Gastroesophageal sphincter (tissue), 4 donors: ENCODE measurements around the gene LDLRAD2. TPM values are rescaled to one million over a fixed set of nuclear protein-coding genes. Genes with fewer than 3 reads are reported as not detected.
A peak's percentile ranks its signal among the peaks of the same experiment; 100 is the strongest.

Source experiments
- ATAC-seq: fragments of 150-250 bp; one replicate; pipeline ENCODE4 v1.9.1; 2016; ENCODE audit warnings: mild to moderate bottlenecking, moderate library complexity
- H3K27ac ChIP-seq, 4 donors: fragments of 200-600 bp; sonication (generic) in 3 of 4; 1 replicate in 3 of 4; 2 replicates in 1 of 4; pipeline ENCODE4 v1.5.1; 2016 to 2019
- H3K27me3 ChIP-seq: fragments of 200-600 bp; sonication (generic); one replicate; pipeline ENCODE4 v1.5.1; 2019
- H3K36me3 ChIP-seq, 2 donors: fragments of 200-600 bp; sonication (generic); one replicate each; pipeline ENCODE4 v1.5.1; 2019; ENCODE audit warnings: control low read depth in 1 of 2
- H3K4me1 ChIP-seq, 3 donors: fragments of 200-600 bp; sonication (generic); 1 replicate in 2 of 3; 2 replicates in 1 of 3; pipeline ENCODE4 v1.5.1; 2016 to 2019; ENCODE audit warnings: control low read depth in 2 of 3
- H3K4me3 ChIP-seq, 2 donors: fragments of 200-600 bp; sonication (generic); one replicate each; pipeline ENCODE4 v1.5.1; 2019; ENCODE audit warnings: mild to moderate bottlenecking in 1 of 2, moderate library complexity in 1 of 2
- H3K9me3 ChIP-seq, 3 donors: fragments of 200-600 bp; sonication (generic); one replicate each; pipeline ENCODE4 v1.5.1; 2017 to 2019; ENCODE audit warnings: control low read depth in 2 of 3
- CTCF ChIP-seq, 4 experiments: fragments of 200-600 bp in 2 of 4; fragments of 450-650 bp in 2 of 4; sonication (generic) in 1 of 4; IDR thresholded peaks; one replicate each; pipeline ENCODE4 v1.5.1; 2017 to 2019; ENCODE audit warnings: antibody characterized with exemption in 4 of 4, mild to moderate bottlenecking in 2 of 4, moderate library complexity in 2 of 4
- EP300 ChIP-seq: sonication (generic); formaldehyde crosslinking; IDR thresholded peaks from one replicate; pipeline ENCODE4 v1.6.1; 2017; ENCODE audit warnings: antibody characterized with exemption, mild to moderate bottlenecking
- POLR2A ChIP-seq, 2 donors: fragments of 450-650 bp; IDR thresholded peaks; one replicate each; pipeline ENCODE4 v1.6.1; 2017; ENCODE audit warnings: antibody characterized with exemption in 2 of 2, mild to moderate bottlenecking in 2 of 2, moderate library complexity in 1 of 2
- POLR2AphosphoS5 ChIP-seq: sonication (generic); formaldehyde crosslinking; IDR thresholded peaks from one replicate; pipeline ENCODE4 v1.6.1; 2017; ENCODE audit warnings: antibody characterized with exemption
- WGBS, 2 donors: methylation state at CpG; one replicate each; pipeline ENCODE4 v1.1.5; 2018; ENCODE audit warnings: low coverage in 1 of 2; 5-methylcytosine and 5-hydroxymethylcytosine counted together
- total RNA-seq, 4 donors: library from RNA; depleted of rRNA; stranded (reverse); fragments of >200 nt; gene quantifications; one replicate each; pipeline ENCODE4 v1.1.0, GENCODE V29; 2016

Gene LDLRAD2
- total RNA-seq, 4 donors from 2014 or later: 0.08 TPM; not detected in 3

DNA sequence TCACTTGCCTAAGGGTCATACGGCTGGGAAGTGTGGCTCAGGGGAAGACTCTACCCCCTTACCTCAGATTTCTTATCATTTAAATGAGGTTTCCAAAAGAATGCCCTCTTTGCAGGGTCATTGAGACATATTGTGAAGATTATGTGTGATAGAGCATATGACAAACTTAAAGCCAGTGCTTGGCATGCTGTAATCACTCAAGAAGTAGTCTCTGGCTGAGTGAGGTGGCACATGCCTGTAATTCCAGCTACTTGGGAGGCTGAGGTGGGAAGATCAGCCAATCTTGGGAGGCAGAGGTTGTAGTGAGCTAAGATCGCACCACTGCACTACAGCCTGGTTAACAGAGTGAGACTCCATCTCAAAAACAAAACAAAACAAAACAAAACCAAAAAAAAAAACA, 7.5 kb upstream of the LDLRAD2 start:
- no peaks in the 10 kb centered on the region for H3K4me1 ChIP-seq
- 79 to 92% methylated on average over 2 of the region's 2 CpGs for WGBS, 2 donors
- H3K9me3 ChIP-seq: no peaks in the 10 kb centered on the region
- no peak overlapping the region for H3K27ac ChIP-seq
- no peaks in the 10 kb centered on the region for H3K36me3 ChIP-seq
- no peak for TF ChIP-seq CTCF (IDR thresholded peaks at IDR 0.05)
- TF ChIP-seq POLR2AphosphoS5: no peak
- no peak for TF ChIP-seq EP300
- no peaks in the 10 kb centered on the region for H3K27me3 ChIP-seq
- no peak overlapping the region for H3K4me3 ChIP-seq
- ATAC-seq: no peak

DNA sequence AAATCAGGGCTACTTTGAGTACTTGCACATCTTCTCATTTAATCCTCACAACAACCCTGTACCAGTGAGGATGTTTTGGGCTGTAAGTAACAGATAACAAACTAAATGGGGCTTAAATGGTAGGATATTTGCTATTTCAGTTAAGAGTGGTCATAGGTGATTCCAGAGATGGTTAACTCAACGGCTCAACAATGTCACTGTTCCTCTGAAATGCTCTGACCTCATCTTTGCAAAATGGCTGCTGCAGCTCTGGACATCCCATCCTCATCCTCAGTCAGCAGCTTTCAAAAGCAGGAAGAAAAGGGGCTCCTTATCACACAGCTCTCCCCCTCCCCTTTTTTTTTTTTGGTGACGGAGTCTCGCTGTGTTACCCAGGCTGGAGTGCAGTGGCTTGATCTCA, 1.5 kb downstream of the LDLRAD2 start:
- TF ChIP-seq EP300 (no peak), POLR2AphosphoS5 (no peak), CTCF (IDR thresholded peaks at IDR 0.05) (no peak), POLR2A (IDR thresholded peaks at IDR 0.05) (no peak)
- no peak for ATAC-seq
- no peak overlapping the region for H3K4me3 ChIP-seq
- H3K9me3 ChIP-seq: no peaks in the 10 kb centered on the region
- H3K4me1 ChIP-seq: peaks cover 0 to 14% (median 7%) of the 10 kb centered on the region in 3 donors
- no peak overlapping the region for H3K27ac ChIP-seq
- H3K36me3 ChIP-seq: no peaks in the 10 kb centered on the region
- 89 to 100% methylated on average over 1 to 2 of the region's 3 CpGs for WGBS, 2 donors
- peaks cover 22% of the 10 kb centered on the region for H3K27me3 ChIP-seq

DNA sequence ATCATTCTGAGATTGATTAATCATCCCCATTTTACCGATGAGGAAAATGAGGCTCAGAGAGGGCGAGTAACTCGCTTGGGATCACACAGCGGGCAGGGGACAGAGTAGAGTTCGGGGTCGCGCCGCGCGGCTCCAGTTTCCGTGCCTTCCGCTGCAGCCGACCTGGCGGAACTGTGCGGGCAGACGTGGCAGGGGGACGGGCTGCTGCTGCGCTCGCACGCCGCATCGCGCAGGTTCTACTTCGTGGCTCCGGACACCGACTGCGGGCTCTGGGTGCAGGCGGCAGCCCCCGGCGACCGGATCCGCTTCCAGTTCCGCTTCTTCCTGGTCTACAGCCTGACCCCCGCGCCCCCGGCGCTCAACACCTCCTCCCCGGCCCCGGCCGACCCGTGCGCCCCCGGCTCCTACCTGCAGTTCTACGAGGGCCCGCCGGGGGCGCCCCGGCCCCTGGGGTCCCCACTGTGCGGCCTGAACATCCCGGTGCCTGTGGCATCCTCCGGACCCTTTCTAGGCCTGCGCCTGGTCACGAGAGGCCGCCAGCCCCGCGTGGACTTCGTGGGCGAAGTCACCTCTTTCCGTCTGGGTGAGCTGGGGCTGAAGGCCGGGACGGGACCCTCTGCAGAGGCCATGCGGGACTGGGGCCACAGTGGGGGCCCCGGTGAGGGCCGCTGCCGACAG, 2.3 kb downstream of the LDLRAD2 start:
- Histone ChIP-seq H3K4me3 (peak overlapping the region in 1 of 2 donors; percentile 43), H3K9me3 (no peaks in the 10 kb centered on the region), H3K27me3 (peaks cover 22% of the 10 kb centered on the region), H3K36me3 (no peaks in the 10 kb centered on the region), H3K4me1 (peaks cover 0 to 20% (median 7%) of the 10 kb centered on the region in 3 donors), H3K27ac (no peak overlapping the region)
- TF ChIP-seq CTCF (IDR thresholded peaks at IDR 0.05) (peak in 3 of 4 experiments; percentile 36 to 67 (median 50)), POLR2A (IDR thresholded peaks at IDR 0.05) (no peak)
- ATAC-seq: no peak
- 3 to 7% methylated on average over 10 to 23 of the region's 65 CpGs for WGBS, 2 donors

DNA sequence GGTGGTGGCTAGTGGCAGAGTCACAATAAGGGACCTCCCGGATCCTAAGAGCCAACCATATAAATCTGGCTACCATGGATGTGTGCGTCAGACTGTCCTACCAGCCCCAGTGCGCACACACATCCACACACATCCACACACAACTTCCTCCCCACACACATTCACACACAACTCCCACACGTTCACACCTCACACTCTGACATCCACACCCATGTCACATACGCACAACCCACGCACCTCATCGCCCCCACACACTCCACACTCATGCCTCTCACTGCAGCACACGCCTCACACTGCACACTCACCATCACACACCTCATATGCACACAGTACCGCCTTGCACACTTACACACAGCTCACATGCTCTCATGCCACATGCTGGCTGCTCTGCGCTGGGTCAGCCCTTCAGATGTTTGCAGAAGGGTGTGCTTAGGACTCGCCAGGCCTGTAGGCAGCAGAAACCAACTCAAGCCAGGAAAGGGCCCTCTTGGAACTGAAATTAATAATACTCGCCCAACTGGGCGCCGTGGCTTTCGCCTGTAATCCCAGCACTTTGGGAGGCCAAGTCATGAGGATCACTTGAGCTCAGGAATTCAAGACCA, 3.0 kb downstream of the LDLRAD2 start:
- Histone ChIP-seq H3K27me3 (peaks cover 22% of the 10 kb centered on the region), H3K27ac (no peak overlapping the region), H3K4me1 (peaks cover 0 to 20% (median 7%) of the 10 kb centered on the region in 3 donors), H3K9me3 (no peaks in the 10 kb centered on the region), H3K36me3 (no peaks in the 10 kb centered on the region), H3K4me3 (no peak overlapping the region)
- no peak for ATAC-seq
- TF ChIP-seq EP300 (no peak), POLR2A (IDR thresholded peaks at IDR 0.05) (no peak), CTCF (IDR thresholded peaks at IDR 0.05) (no peak), POLR2AphosphoS5 (no peak)
- WGBS, 2 donors: 89 to 91% methylated on average over 9 to 13 of the region's 15 CpGs
